ENCODE data around the gene BCR.

The BCR gene

DNA sequence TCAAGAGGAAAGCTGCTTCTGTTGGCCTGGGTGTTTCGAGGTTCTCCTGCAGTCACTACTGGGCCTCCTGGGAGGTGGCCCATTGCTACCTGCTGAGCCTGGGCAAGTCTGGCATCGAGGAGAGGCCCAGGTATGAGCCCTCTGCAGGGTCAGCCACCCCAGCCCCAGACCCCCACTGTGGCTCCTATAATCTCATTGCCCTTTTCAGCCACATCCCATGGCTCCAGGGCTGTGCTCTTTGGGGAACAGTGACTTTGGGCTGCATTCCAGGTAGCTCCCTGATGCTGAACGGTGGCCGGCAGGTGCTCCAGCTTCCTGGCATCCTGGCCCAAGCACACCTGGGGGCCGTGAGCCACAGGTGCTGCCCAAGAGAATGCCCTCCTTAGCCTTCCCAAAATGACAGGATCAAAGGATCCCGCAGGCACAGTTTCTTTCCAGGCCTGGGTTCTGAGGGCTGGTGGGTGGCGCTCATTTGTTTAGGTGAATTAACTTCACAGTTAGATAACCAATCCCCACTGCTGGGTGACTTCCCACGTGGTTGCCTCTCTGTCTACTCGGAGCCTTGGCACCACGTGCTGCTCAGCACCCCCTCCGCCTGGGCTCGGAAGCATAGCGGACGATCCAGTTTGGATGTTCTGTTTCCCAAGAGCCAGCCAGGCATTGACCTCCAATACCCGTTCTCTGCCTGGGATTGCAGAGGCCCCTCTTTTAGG lies 97.4 kb downstream of the BCR start:
- no peak for DNase-seq

GRCh38 chr22:23278883-23279675 lies 98.8 kb downstream of the BCR start:
- peak; percentile 29 to 32 for DNase-seq

GRCh38 chr22:23279781-23280180 lies 99.5 kb downstream of the BCR start:
- no peak for DNase-seq

DNA sequence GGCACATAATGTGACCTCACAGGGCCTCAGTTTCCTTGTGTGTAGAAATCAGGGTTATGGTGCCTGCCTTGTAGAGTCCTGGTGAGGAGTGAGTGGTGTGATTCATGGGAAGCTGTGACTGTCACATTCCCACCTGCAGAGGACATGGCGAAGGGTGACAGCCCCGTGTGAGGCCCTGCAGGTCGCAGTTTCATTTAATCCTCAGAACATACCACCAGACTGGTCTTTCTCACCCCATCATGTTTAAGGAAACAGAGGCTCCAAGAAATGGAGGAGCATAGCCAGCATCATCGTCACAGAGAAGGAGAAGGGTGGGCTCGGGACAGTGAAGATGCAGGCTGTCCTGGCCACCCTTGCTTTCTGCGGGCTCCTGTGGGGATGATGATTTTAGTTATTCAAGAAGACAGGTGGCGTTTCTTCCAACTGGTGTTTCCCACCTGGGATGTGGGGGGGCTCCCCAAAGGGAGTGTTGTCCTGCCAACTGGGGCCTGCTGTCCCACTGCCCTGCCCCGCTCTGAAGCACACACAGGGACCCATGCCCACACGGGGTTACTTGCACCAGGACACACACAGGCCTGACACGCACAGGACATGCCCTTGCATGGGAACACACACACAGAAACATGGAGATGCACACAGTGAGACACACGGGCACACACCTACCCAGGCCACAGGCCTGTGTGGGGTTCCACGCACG lies 100.2 kb downstream of the BCR start:
- DNase-seq = no peak

GRCh38 chr22:23281053-23281405 lies 100.7 kb downstream of the BCR start:
- DNase-seq = no peak

- peak; percentile 82 to 83 for DNase-seq
These were observed 101.2 kb downstream of the BCR start for GRCh38 chr22:23281406-23282088.

- DNase-seq = no peak
These were observed 101.8 kb downstream of the BCR start for GRCh38 chr22:23282089-23282501.

GRCh38 chr22:23282516-23282915 lies 102.2 kb downstream of the BCR start:
- no peak for DNase-seq

GRCh38 chr22:23282986-23283385 lies 102.7 kb downstream of the BCR start:
- no peak for DNase-seq

DNA sequence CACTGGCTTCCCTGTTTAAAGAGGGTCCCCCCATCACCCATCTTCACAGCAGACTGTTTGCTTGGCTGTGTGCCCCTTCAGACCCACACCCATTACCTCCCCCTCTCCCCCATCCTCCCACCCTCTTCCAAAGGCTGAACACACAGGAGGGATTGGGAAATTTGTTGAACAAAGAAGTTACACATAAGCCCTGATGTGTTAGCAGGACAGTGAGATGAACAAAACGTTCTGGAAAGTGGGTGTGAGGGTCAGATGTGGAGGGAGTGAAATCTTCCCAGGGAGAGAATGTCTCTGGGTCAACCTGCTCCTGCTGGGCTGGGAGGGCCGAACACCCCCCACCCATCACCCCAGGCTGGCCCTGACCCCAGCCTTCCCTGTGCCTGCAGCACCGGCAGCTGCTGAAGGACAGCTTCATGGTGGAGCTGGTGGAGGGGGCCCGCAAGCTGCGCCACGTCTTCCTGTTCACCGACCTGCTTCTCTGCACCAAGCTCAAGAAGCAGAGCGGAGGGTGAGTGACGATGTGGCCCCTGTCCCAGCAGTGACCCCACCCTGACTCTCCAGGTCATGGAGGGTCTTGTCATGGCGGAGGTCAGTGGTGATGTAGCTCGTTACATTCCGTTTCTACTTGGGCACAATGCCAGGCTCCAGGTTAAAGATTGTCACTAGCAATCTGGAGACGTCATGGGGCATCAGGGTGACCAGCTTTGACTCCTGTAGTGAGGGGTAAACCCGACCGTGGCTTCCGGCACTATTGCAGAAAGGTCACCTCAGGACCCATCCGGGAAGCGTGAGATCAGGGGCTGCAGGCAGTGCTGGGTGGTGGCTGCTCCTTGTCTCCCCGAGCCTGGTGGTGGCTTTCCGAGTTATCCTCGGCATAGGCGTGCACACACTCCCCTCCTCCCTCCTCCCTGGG lies 103.5 kb downstream of the BCR start:
- no peak for DNase-seq

DNA sequence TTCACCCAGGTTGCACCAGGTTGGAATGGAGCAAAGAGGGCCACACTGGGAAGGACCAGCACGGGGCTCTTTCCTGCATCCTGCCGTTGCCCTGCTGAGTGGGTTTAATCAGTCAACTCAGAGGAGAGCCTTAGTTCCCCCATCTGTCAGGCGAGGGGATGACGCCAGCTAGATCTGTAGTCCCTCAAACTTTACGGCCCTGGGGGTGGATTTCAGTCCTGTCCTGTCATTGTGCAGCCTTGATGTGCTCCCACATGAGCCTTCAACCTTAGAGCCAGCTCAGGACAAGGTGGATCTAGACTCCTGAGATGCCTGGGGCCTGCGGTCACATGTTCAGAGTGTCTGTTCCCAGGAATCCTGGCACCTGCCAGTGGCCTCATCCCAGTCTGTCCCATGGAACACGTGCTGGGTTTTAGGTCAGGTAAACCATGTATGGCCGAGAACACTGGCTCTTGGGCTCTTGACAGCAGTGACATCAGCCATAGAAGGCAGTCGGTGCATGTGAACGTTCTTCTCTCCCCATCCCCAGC lies 104.3 kb downstream of the BCR start:
- no peak for DNase-seq

DNA sequence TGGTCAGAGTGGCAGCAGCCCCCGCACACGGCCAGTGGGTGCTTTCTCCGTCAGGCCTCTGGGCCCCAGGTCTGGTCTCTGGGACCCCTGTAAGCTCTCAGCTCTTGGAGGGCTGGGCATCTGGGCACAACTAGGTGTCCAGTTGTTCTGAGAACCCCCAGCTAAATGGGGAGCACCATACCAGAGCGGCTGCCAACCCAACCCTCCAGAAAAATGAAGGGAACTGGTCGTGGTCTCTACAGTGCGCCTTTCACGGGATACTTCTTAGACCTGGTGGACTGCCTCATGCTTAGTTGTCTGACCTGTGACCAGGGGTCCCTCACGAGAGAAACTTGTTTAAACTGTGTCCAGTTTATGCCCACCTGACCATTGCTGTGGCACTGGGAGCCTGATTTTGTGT lies 104.9 kb downstream of the BCR start:
- no peak for DNase-seq

- DNase-seq = no peak
These were observed 105.4 kb downstream of the BCR start for GRCh38 chr22:23285734-23286133.

GRCh38 chr22:23286296-23286695 lies 106.0 kb downstream of the BCR start:
- no peak for DNase-seq

- DNase-seq = no peak
These were observed 107.1 kb downstream of the BCR start for GRCh38 chr22:23287136-23288095.

DNA sequence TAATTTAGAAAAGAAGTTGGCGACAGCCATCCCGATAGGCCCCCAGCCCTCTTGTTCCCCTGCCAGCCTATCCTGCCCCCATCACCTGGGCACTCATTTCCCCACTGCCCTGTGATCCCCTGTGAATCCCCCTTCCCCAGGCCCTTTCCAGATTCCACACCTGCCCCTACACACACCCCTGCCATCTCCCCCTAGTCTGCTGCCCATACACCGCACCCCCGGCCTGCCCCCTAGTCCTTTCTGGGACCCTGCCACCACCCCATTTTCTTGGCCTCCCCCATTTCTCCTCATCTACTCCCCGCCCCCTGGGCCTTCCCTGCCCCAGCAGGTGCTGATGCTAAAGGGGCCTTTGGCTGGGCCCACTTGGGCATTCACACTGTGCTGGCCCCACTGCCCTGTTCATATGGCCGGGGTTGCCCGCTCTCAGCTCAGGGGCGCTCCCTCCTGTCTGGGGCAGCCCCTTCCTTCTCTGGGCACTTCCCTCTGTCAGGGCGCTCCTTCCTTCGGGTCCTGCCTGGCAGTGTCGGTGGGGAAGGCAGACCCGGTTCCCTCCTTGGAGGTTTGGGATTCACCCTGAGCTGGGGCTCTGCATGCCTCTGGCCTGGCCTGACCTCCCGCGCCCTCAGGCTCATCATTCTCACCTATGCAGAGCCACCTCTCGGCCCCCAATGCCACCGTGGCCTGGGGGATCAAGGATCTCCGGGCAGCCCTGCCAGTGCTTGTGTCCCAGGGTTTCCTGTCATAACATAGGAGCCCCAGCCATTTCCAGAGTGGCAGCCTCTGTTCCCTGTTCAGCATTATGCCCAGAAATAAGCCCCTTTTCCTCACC lies 108.2 kb downstream of the BCR start:
- no peak for DNase-seq

DNA sequence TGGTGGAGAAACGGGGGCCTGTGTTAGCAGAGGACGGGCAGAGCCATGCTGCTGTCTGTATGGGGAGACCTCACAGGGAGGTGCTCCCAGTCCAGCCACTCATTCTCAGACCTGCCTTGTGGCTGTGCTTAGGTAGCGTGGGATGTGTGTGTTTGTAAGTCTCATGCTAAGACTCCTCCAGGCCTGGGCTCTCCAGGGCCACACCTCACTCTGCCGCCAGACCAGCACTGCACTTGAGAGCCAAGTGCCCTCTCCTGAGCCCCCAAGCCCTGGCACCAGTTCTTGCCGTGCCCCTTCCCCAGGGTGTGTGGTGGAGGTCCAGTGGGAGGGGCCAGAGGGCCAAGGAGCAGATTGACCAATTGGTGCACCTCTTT lies 108.8 kb downstream of the BCR start:
- no peak for DNase-seq

DNA sequence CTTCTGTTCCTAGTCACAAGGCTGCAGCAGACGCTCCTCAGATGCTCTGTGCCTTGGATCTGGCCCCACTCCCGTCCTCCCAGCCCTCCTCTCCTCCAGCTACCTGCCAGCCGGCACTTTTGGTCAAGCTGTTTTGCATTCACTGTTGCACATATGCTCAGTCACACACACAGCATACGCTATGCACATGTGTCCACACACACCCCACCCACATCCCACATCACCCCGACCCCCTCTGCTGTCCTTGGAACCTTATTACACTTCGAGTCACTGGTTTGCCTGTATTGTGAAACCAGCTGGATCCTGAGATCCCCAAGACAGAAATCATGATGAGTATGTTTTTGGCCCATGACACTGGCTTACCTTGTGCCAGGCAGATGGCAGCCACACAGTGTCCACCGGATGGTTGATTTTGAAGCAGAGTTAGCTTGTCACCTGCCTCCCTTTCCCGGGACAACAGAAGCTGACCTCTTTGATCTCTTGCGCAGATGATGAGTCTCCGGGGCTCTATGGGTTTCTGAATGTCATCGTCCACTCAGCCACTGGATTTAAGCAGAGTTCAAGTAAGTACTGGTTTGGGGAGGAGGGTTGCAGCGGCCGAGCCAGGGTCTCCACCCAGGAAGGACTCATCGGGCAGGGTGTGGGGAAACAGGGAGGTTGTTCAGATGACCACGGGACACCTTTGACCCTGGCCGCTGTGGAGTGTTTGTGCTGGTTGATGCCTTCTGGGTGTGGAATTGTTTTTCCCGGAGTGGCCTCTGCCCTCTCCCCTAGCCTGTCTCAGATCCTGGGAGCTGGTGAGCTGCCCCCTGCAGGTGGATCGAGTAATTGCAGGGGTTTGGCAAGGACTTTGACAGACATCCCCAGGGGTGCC lies 109.8 kb downstream of the BCR start:
- DNase-seq = peak; percentile 44 to 60

All from CD4-positive, alpha-beta T cell treated with Interleukin-1 beta for 1 hour (primary cell).